GM13977 (cell line): ENCODE data around the gene GKAP1.

Experiments
- DNase-seq: peaks from one replicate; pipeline ENCODE4 v3.0.0; 2012; ENCODE audit warnings: low spot score
- in situ Hi-C: fragments of 300-500 bp; cut with MboI; formaldehyde crosslinking; loops from one replicate; pipeline ENCODE4 v1.12.0; 2022; ENCODE audit warnings: low sequenced_read_pairs, low pct_unique_long_range_greater_than_20kb, mixed read lengths, inconsistent platforms; ENCODE audit not compliant: unreplicated experiment
- TF ChIP-seq, protein P1 (sequence below): IDR thresholded peaks from 2 replicates; pipeline ENCODE4 v1.5.1; 2012; ENCODE audit warnings: mild to moderate bottlenecking, control low read depth; ENCODE audit not compliant: insufficient read depth; ENCODE audit errors: extremely low read depth, missing control alignments

The GKAP1 gene

DNA sequence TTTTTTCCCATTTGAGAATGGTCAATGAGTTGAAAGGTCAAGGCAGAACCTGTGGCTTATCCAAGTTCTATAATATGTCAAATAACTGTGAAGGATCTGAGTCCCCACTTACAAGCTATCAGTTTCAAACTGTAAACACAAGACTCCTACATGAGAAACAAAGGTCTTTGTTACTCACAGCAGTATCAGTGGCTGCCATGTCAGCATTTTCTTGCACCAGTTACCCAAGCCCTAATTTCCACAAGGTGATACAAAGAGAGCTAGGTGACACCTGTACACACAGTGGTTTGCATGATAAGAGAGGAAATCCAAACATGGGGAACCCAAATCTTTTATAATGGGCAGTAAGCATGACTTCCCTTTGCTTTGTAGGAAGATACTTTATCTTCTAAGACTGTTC, 101.8 kb downstream of the GKAP1 start:
- no peak for DNase-seq
- TF ChIP-seq, protein P1, sequence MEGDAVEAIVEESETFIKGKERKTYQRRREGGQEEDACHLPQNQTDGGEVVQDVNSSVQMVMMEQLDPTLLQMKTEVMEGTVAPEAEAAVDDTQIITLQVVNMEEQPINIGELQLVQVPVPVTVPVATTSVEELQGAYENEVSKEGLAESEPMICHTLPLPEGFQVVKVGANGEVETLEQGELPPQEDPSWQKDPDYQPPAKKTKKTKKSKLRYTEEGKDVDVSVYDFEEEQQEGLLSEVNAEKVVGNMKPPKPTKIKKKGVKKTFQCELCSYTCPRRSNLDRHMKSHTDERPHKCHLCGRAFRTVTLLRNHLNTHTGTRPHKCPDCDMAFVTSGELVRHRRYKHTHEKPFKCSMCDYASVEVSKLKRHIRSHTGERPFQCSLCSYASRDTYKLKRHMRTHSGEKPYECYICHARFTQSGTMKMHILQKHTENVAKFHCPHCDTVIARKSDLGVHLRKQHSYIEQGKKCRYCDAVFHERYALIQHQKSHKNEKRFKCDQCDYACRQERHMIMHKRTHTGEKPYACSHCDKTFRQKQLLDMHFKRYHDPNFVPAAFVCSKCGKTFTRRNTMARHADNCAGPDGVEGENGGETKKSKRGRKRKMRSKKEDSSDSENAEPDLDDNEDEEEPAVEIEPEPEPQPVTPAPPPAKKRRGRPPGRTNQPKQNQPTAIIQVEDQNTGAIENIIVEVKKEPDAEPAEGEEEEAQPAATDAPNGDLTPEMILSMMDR, result no peak
- in situ Hi-C loops, result no loop called here

GRCh38 chr9:83715221-83715620, 102.3 kb downstream of the GKAP1 start:
- TF ChIP-seq, protein P1, result no peak
- no peak for DNase-seq
- in situ Hi-C loops, result no loop called here

DNA sequence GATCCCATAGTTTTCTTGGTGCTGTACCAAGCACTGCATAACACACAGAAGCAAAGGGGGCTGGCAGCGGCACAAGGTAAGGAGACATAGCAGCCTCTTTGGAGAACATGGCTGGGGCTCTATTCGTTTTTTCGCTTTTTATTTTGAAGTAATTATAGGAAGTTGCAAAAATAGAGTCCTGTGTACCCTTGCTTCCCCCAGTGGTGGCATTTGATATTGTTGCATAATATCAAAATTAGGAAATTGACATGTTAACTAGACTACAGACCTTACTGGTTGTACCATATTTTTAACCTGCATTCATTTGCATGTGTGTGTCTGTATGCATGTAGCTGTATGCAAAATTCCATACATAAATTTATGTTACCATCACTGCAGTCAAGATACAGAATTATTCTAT, 103.2 kb downstream of the GKAP1 start:
- in situ Hi-C loops, result no loop called here
- DNase-seq, result no peak
- TF ChIP-seq, protein P1, result peak; percentile 17

- TF ChIP-seq, protein P1, result peak; percentile 68
- peak; percentile 71 for DNase-seq
- in situ Hi-C loops, result no loop called here
Observed at GRCh38 chr9:83708515-83709158, 108.9 kb downstream of the GKAP1 start.

DNA sequence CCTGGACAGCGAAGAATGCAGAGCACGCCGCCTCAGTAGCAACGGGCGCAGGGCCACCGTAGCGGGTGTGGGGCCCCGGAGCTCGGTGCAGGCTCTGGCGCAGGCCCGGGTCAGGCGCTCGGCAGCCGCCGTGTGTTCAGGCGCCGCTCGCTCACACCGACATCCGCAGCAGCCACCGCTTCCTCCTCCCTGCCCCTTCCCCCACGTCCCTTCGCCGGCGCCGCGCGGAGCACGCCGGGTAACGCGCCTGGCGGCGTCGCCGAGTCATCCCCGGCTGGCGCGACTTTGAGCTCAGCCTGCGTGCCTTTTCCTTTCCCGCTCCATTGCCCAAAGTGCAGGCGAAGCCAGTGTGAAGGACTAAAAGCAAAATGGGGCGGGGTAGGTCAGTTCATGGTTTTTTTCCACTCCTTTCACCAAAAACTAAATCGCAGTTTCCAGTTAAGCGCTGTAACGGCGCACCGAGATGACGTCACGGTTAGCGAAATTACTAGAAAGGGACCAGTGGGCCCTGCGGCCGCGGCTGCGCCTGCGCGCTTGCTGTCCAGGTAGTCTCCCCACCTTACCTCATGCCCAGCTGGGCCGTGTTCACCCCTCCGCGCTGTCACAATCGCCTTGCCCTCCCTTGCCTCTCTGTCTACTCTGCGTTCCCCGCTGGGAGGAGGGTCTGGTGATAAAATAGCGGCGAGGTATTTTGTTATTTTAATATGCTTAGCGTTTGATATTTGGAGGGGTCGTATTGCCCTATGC, 109.6 kb downstream of the GKAP1 start, which contains the start of gene UBQLN1:
UBQLN1 (minus strand) TSS at position 191 of the 747 bp plus-strand sequence. CDS start 279 bp downstream, outside the sequence.
- in situ Hi-C loops, result no loop called here
- TF ChIP-seq, protein P1, result no peak
- peak; percentile 95 for DNase-seq

DNA sequence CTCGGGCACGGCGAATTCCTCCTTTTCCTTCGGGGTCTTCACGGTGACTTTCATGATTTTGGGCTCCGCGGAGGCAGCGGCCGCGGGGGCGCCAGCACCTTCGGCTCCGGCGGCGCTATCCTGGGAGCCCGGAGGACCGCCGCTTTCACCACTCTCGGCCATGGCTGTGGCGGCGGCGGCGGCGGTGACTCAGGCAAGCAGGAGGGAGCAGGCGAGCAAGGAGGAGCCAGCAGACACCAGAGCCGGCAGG, 110.1 kb downstream of the GKAP1 start:
- in situ Hi-C loops, result no loop called here
- no peak for DNase-seq
- TF ChIP-seq, protein P1, result no peak
